GM12878 (cell line): ENCODE data around the gene MTRFR. TPM values are rescaled to one million over a fixed set of nuclear protein-coding genes. Genes with fewer than 3 reads are reported as not detected.

Source experiments
- ATAC-seq: fragments of 200-7000 bp; cut with Tn5 transposase; 3 replicates; pipeline ENCODE4 v1.9.1; 2020; ENCODE audit warnings: mild to moderate bottlenecking, moderate library complexity
- BruUV-seq: library from RNA; stranded (reverse); fragments of 400-500 nt; replicated peaks from 2 replicates; lab custom pipeline; 2021; lab: Mats Ljungman, UMichigan
- CTCF ChIA-PET: fragments of 300-600 bp; sonication (Branson Sonifier 250); formaldehyde crosslinking; extraction: SDS; loops from one replicate; lab custom pipeline; 2021; ENCODE audit warnings: inconsistent platforms; lab: Yijun Ruan, JAX
- POLR2A ChIA-PET: fragments of 350-600 bp; formaldehyde crosslinking; extraction: SDS; loops from one replicate; lab custom pipeline; 2021; ENCODE audit warnings: inconsistent platforms; lab: Charles Lee
- RAD21 ChIA-PET: fragments of 300-600 bp; sonication (Branson Sonifier 250); formaldehyde crosslinking; loops from one replicate; lab custom pipeline; 2023; ENCODE audit warnings: antibody characterized with exemption; ENCODE audit not compliant: unreplicated experiment; lab: Charles Lee
- SMC1A ChIA-PET: fragments of 300-600 bp; sonication (Branson Sonifier 250); formaldehyde crosslinking; loops from one replicate; lab custom pipeline; 2023; ENCODE audit not compliant: unreplicated experiment, uncharacterized antibody; lab: Charles Lee
- DNase-seq: peaks from one replicate; pipeline ENCODE4 v3.0.0-alpha.2; 2011; ENCODE audit warnings: low read depth, low spot score
- FAIRE-seq: peaks from 3 replicates; lab custom pipeline; 2011; peaks lifted over from hg19 to GRCh38; lab: Jason Lieb, UNC
- H2AFZ ChIP-seq: 2 replicates; pipeline ENCODE4 v1.6.0; 2011; ENCODE audit warnings: low read depth, low read length, control low read depth; ENCODE audit not compliant: control insufficient read depth
- H3K27ac ChIP-seq: 2 replicates; pipeline ENCODE4 v1.5.1; 2011; ENCODE audit warnings: control low read depth; ENCODE audit not compliant: control insufficient read depth, insufficient read depth
- H3K27me3 ChIP-seq, 2 experiments: replicated peaks in 1 of 2; 2 replicates each; pipeline versions ENCODE4 v1.6.0 to v1.6.1; 2011; ENCODE audit warnings: low read length in 1 of 2; ENCODE audit not compliant: control insufficient read depth in 2 of 2, insufficient read depth in 2 of 2
- H3K36me3 ChIP-seq, 2 experiments: 2 replicates each; pipeline ENCODE4 v1.5.1; 2011; ENCODE audit warnings: low read length in 1 of 2; ENCODE audit not compliant: control insufficient read depth in 2 of 2, insufficient read depth in 2 of 2
- H3K4me1 ChIP-seq: 2 replicates; pipeline ENCODE4 v1.6.1; 2011; ENCODE audit warnings: mild to moderate bottlenecking, low read length, moderate library complexity, mixed read lengths; ENCODE audit not compliant: control insufficient read depth, insufficient read depth
- H3K4me2 ChIP-seq: 2 replicates; pipeline ENCODE4 v1.6.0; 2011; ENCODE audit warnings: control low read depth; ENCODE audit not compliant: control insufficient read depth, insufficient read depth
- H3K4me3 ChIP-seq: fragments of 200-600 bp; sonication (generic); 2 replicates; pipeline ENCODE4 v1.5.1; 2016
- H3K79me2 ChIP-seq: 2 replicates; pipeline ENCODE4 v1.6.0; 2011; ENCODE audit warnings: low read length; ENCODE audit not compliant: control insufficient read depth, insufficient read depth
- H3K9ac ChIP-seq: 2 replicates; pipeline ENCODE4 v1.8.0; 2011; ENCODE audit warnings: low read length, control low read depth, mixed read lengths; ENCODE audit not compliant: control insufficient read depth, insufficient read depth
- H3K9me3 ChIP-seq: replicated peaks from 3 replicates; pipeline ENCODE4 v1.5.1; 2011; ENCODE audit warnings: mild to moderate bottlenecking, low read length; ENCODE audit not compliant: control insufficient read depth, insufficient read depth
- H4K20me1 ChIP-seq: 2 replicates; pipeline ENCODE4 v1.6.0; 2011; ENCODE audit not compliant: control insufficient read depth, insufficient read depth
- BACH1 ChIP-seq: fragments of 450-650 bp; IDR thresholded peaks from 2 replicates; pipeline ENCODE4 v1.6.1; 2017; ENCODE audit warnings: mild to moderate bottlenecking, borderline replicate concordance
- CHD2 ChIP-seq: IDR thresholded peaks from 2 replicates; pipeline ENCODE4 v1.6.1; 2011; ENCODE audit warnings: low read depth, low read length, improper control_type of control experiment, borderline replicate concordance
- CTCF ChIP-seq, 3 experiments: IDR thresholded peaks in 2 of 3; conservative IDR thresholded peaks in 1 of 3; 2 replicates each; pipeline ENCODE4 v1.5.1; 2011; ENCODE audit warnings: low read depth in 3 of 3, low read length in 3 of 3, mild to moderate bottlenecking in 3 of 3, control low read depth in 2 of 3, moderate library complexity in 2 of 3, inconsistent platforms in 1 of 3, mixed read lengths in 1 of 3; ENCODE audit not compliant: control insufficient read depth in 2 of 3, insufficient read depth in 1 of 3; ENCODE audit errors: extremely low read depth in 1 of 3
- EED ChIP-seq: sonication (generic); IDR thresholded peaks from 2 replicates; pipeline ENCODE4 v1.6.1; 2016; ENCODE audit warnings: antibody characterized with exemption, low read depth
- GABPA ChIP-seq: IDR thresholded peaks from 2 replicates; pipeline ENCODE4 v1.6.1; 2014; ENCODE audit warnings: antibody characterized with exemption, low read depth, mild to moderate bottlenecking, inconsistent platforms
- MTA2 ChIP-seq: fragments of 450-650 bp; IDR thresholded peaks from 2 replicates; pipeline ENCODE4 v1.6.1; 2016; ENCODE audit warnings: low read depth, mild to moderate bottlenecking, moderate library complexity
- POLR2AphosphoS5 ChIP-seq: IDR thresholded peaks from 2 replicates; pipeline ENCODE4 v1.6.1; 2011; ENCODE audit warnings: mild to moderate bottlenecking, low read length, inconsistent platforms
- RFX5 ChIP-seq: IDR thresholded peaks from 2 replicates; pipeline ENCODE4 v1.6.1; 2011; ENCODE audit warnings: low read depth, low read length, improper control_type of control experiment
- SUZ12 ChIP-seq: fragments of 200-600 bp; sonication (generic); IDR thresholded peaks from one replicate; pipeline ENCODE4 v1.6.1; 2018; ENCODE audit warnings: antibody characterized with exemption, mild to moderate bottlenecking; ENCODE audit not compliant: unreplicated experiment
- TCF12 ChIP-seq: IDR thresholded peaks from 2 replicates; pipeline ENCODE4 v1.6.1; 2011; ENCODE audit warnings: low read depth, mild to moderate bottlenecking, low read length
- WGBS: methylation state at CpG from one replicate; pipeline ENCODE4 v1.1.6; 2016; ENCODE audit warnings: low lambda C conversion rate; ENCODE audit not compliant: insufficient replicate concordance, insufficient coverage; ENCODE audit errors: missing lambda C conversion rate; 5-methylcytosine and 5-hydroxymethylcytosine counted together
- in situ Hi-C: fragments of 300-500 bp; cut with MboI; formaldehyde crosslinking; loops from 9 replicates; pipeline ENCODE4 v1.14.3; 2018; ENCODE audit warnings: mixed read lengths
- intact Hi-C: fragments of 100-400 bp; cut with micrococcal nuclease; formaldehyde crosslinking; loops from one replicate; pipeline ENCODE4 v1.14.2; 2022; ENCODE audit not compliant: unreplicated experiment
- polyA plus RNA-seq, 11 experiments: library from polyadenylated mRNA; depleted of rRNA in 4 of 11; unstranded in 6 of 11; stranded (reverse) in 5 of 11; fragments of >200 nt; fragmentation: Nextera tagmentation in 4 of 11; fragmentation: Illumina TruSeq in 1 of 11; extraction: Ambion mirVana in 4 of 11; extraction: Trizol in 1 of 11; gene quantifications; 1 replicate in 1 of 11; 2 replicates in 10 of 11; pipeline versions ENCODE4 v1.2.1 to v1.2.3, GENCODE V29; 2011 to 2016; ENCODE audit warnings: inconsistent platforms in 2 of 11, missing spikeins in 2 of 11, low read depth in 1 of 11
- total RNA-seq, 4 experiments: library from RNA; depleted of rRNA in 3 of 4; stranded (reverse); fragments of >200 nt in 3 of 4; fragmentation: Illumina TruSeq in 1 of 4; extraction: Trizol in 1 of 4; gene quantifications; 2 replicates each; pipeline versions ENCODE4 v1.2.1 to v1.2.3, GENCODE V29; 2013 to 2021
- TF ChIP-seq, protein P1 (sequence below): fragments of 450-650 bp; IDR thresholded peaks from 2 replicates; pipeline ENCODE4 v1.6.1; 2017; ENCODE audit warnings: low read depth, mild to moderate bottlenecking, moderate library complexity

Gene MTRFR
- total and polyA plus RNA-seq, 10 of the 15 experiments (the other 5 are each of a cell fraction or from before 2014, with no cell fraction given), result 12.2 to 33.4 (median 24.8) TPM

GRCh38 chr12:123254853-123255446 is 21.7 kb downstream of the MTRFR start:
- CTCF ChIA-PET, result no interaction called here
- H3K4me2 ChIP-seq, result no peak overlapping the region
- intact Hi-C loops (no loop called here), in situ Hi-C loops (no loop called here)
- RAD21 ChIA-PET, result no interaction called here
- SMC1A ChIA-PET, result no interaction called here
- peaks cover 3% of the 10 kb centered on the region for H3K79me2 ChIP-seq
- no peak overlapping the region for H3K4me3 ChIP-seq
- WGBS, result 98% methylated on average over 5 of the region's 5 CpGs
- DNase-seq, result no peak
- ATAC-seq, result no peak
- BruUV-seq, result no TSS peak
- FAIRE-seq, result no peak
- POLR2A ChIA-PET, result interaction anchor here (0.6 kb wide), 1 partner anchor 15 kb away, joined by 4 read pairs; no protein-coding TSS in a partner anchor
- no peaks in the 10 kb centered on the region for H3K27me3 ChIP-seq
- H2AFZ ChIP-seq, result no peak overlapping the region
- H3K9me3 ChIP-seq, result no peaks in the 10 kb centered on the region
- H3K4me1 ChIP-seq, result no peaks in the 10 kb centered on the region
- H3K36me3 ChIP-seq, result peaks cover 11 to 20% of the 10 kb centered on the region in 2 experiments
- H4K20me1 ChIP-seq, result no peaks in the 10 kb centered on the region; the same call in 1 of the 2 replicates
- no peak overlapping the region for H3K9ac ChIP-seq
- no peak overlapping the region for H3K27ac ChIP-seq
- TF ChIP-seq RFX5 (no peak), CTCF (IDR thresholded peaks at IDR 0.05 in 2 of 3, conservative IDR thresholded peaks at IDR 0.05 in 1 of 3; ENCODE audit: control insufficient read depth in 2 of 3, extremely low read depth in 1 of 3, insufficient read depth in 1 of 3, low read depth in 3 of 3, low read length in 3 of 3) (no peak), CHD2 (no peak), POLR2AphosphoS5 (no peak), EED (no peak), SUZ12 (no peak), GABPA (no peak), MTA2 (no peak), BACH1 (no peak), TCF12 (no peak)
- TF ChIP-seq, protein P1, sequence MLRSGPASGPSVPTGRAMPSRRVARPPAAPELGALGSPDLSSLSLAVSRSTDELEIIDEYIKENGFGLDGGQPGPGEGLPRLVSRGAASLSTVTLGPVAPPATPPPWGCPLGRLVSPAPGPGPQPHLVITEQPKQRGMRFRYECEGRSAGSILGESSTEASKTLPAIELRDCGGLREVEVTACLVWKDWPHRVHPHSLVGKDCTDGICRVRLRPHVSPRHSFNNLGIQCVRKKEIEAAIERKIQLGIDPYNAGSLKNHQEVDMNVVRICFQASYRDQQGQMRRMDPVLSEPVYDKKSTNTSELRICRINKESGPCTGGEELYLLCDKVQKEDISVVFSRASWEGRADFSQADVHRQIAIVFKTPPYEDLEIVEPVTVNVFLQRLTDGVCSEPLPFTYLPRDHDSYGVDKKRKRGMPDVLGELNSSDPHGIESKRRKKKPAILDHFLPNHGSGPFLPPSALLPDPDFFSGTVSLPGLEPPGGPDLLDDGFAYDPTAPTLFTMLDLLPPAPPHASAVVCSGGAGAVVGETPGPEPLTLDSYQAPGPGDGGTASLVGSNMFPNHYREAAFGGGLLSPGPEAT, result no peak
